ENCODE data around the gene GCH1.
"Not testable (repeated sequence)": the region's sequence is repeated elsewhere in the genome, so short reads cannot be mapped to it uniquely, and the experiment has no call there.

GCH1 gene

DNA sequence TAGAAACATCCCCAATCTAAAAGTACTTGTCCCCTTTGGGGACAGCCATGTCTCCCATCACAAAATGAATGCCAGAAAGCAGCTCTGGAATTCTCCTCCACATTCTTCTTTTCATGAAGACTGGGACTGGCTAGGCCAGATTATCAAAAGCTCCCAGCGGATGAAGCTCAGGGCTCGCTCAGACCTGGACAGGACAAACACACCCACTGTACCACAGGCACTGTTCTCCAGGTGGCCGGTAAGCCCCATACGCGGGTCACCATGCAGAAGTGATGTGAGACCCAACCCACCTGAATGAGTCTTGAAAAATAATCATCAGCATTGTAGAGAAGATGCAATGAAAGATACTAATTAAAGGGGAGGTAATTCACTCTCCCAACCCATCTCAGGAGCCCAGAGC lies 85.1 kb downstream of the GCH1 start:
- DNase-seq = no peak

DNA sequence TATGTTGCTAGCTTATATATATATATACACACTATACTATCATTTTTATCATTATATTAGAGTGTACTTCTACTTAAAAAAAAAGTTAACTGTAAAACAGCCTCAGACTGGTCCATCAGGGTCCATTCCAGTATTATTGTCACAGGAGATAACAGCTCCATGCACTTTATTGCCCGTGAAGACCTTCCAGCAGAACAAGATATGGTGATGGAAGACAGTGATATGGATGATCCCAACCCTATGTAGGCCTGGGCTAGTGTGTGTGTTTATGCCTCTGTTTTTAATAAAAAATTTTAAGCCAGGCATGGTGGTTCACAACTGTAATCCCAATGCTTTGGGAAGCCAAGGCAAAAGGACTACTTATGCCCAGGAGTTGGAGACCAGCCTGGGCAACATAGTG lies 86.2 kb downstream of the GCH1 start:
- no peak for DNase-seq

GRCh38 chr14:54815515-54815914 lies 87.1 kb downstream of the GCH1 start:
- no peak for DNase-seq

- no peak for DNase-seq
Observed at GRCh38 chr14:54815016-54815415, 87.6 kb downstream of the GCH1 start.

DNA sequence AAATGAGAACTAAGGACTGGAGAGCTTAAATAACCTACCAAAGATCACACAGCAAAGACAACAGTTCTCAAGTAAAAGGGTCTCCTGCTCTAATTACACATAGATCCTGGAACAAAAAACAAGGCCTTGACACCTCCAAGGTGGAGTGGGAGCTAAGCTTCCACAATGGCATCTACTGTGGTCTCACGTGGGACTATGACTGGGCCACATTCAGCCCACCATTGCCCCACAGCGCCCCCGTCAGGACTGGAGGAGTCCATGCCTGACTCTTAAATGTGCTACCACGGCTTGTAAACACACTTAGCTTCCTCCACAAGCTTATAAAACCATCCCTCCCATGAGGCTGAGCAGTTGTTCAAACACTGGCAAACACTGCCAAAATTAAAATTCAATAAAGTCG lies 88.5 kb downstream of the GCH1 start:
- DNase-seq = peak; percentile 33

GRCh38 chr14:54813081-54813480 lies 89.5 kb downstream of the GCH1 start:
- no peak for DNase-seq

DNA sequence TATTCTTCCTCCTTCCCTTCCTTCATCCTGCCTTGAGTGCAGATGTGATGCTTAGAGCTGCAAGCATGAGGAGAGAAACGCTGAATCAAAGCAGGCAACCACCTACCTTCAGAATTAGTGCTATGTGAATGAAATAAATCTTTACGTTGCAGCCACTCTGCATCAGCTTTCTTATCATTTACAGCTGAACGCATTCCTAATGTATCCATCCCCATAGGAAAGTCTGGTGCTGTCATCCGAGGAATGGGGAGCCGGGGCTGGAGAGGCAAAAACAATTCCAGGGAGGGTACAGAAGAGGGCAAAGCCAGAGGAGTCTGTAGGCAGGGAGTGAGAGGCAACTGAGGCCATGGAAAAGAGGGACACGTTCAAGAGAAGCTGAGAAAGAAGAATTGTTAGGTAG lies 90.0 kb downstream of the GCH1 start:
- no peak for DNase-seq

- peak; percentile 8 for DNase-seq
Observed at GRCh38 chr14:54809767-54810166, 92.9 kb downstream of the GCH1 start.

DNA sequence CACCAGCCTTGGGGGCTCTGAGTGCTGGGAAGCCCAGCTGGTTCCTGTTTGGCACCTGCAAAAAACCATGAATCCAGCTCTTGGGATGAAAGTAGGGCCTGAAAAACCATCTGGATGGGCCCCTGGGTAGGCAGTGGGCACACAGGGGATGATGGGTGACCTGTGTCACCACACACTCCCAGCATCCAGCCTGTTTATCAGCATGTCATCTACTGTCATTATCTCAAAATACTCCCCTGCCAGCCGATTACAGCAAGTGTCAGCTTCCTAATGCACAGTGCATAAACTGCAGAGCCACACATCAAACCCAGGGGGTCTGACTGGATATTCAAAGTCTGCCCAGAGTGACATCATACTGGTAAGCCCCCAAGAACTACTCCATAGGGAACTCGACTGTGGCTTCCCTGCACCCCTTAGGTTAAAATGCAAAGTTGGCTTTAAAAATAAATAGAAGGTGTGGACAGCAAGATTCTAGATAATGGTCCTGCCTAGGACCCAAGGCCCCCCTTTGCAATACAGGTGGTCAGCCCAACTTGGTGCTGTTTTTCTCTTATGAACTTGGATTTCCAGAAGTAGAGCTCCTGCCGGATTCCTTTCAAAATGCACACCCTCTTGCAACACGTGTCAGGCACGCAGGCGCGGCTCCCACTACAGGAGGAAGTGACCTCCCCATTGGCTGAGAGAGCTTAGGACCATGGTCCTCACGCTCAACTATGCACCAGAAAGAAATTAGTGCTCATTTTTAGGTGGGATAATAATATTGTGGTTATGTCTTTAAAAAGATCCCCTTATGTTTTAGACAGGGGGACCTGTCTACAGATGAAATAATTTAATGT lies 94.1 kb downstream of the GCH1 start:
- no peak for DNase-seq

DNA sequence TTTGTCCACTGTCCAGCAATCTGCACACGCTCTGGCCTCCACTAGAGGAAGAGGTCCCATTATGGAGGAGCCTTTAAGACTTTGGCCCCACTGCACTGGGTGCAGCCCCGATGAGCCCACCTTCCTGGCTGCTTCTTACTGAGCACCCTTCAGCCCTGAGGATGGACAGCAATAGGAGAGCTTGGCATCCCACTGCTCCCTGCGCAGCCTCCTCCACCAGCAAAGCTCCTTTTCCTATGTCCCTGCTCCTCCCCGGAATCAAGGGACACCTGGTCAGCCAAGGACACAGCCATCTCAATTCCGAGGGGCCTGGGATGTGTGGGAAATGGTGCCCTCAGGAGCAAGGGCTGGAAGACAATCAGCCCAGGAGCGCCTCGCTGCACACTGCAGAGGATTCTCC lies 94.7 kb downstream of the GCH1 start:
- DNase-seq = no peak

DNA sequence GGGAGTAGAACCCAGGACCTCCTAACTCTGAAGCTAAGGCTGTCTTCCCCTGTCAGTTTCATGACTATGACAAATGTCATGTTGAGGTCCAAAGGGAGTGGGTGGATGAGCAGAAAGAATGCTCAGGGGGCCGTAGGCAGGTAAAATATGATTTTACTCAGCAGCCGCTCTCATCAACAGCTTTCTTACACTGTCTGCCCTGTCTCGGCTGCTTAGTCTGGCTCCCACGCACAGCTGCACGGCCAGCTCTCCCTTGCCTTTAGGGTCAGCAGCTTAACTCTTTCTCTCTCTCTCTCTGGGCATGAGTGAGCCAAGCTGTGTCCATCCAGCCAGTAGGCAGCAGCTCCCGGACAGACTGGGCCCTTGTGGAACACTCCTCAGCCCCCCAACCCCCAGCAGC lies 95.2 kb downstream of the GCH1 start:
- no peak for DNase-seq

- no peak for DNase-seq
Observed at GRCh38 chr14:54806616-54807015, 96.0 kb downstream of the GCH1 start.

DNA sequence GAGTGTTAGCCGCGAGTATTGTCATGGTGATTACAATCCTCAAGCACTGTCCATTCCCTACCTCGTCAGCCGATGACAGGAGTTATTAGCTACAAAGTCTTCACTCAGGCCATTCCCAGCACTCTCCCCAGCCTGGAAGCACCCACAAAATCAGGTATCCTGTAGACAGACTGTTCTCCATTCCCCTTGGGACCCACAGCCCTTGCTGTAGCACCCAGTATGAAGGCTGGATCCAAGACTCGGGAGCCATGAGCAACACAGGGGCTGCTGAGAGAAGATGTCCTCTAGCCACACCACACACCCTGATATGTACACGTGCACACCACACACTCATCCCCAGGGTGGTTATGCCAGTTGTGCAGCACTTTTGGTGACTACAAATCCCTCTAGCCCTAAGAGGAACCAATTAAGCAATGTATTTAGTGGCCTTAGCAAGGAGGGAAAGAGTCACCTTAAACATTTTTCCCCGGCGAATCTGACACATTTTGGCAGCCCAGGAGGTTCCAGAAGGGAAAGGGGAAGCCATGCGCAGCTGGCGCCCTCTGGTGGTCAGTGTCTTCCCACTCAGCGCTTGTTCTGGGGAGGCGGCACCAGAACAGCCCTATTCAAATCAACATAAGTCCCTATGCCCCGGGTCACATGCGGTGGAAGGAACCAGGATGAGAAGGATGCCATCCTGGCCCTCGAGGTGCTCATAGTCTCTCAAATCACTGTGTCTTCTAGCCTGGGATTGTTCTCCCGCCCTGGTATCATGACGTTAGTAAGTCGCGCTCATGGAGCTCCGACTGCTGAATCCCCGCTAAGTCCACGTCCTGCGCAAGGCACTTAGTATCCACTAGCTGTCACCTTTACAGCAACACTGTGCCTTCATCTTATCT lies 96.9 kb downstream of the GCH1 start:
- peak; percentile 80 for DNase-seq

DNA sequence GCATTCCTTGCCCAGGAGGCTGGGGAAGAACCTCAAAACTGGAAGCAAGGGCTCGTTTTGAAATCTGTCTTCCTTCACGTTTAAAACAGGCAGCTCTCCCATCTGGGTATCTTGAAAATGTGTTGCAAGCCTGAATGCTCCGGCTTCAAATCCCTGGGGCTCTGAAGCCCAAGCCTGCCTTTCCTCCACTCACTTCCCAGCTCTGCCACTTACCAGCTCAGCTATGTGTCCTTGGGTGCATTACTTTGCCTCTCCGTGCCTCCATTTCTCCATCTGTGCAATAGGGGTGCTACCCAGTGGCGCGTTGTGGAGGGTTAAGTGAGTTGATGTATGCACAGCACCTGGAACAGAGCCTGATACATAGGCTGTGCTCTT lies 97.6 kb downstream of the GCH1 start:
- DNase-seq = no peak

DNA sequence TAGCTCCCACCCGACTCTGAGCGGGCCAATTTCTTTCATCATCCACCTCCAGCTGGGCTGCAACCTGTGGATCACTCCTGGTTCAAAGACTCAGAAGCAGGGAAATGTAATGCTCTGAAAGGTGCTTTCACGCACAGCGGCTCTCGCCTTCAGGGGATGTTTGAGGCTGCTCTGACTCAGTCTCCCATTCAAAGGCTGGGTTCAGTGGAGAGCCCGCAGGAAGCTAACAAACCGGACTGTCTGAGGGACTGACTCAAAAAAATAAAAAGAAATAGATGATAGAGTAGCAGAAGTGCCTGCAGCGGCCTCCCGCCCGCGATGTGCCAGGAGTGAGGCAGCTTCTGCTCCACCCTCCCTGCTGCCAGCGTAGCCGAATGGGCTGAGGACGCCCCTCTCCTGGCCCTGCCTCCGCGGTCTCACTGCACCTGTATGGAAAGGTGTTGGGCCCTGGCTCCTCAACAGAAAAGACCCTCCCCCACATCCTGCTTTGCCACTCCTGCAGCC lies 98.0 kb downstream of the GCH1 start:
- no peak for DNase-seq

GRCh38 chr14:54803926-54804537 lies 98.6 kb downstream of the GCH1 start:
- DNase-seq = no peak

GRCh38 chr14:54803396-54803795 lies 99.2 kb downstream of the GCH1 start:
- no peak for DNase-seq

GRCh38 chr14:54801482-54801881 lies 101.1 kb downstream of the GCH1 start:
- DNase-seq = not testable (repeated sequence)

DNA sequence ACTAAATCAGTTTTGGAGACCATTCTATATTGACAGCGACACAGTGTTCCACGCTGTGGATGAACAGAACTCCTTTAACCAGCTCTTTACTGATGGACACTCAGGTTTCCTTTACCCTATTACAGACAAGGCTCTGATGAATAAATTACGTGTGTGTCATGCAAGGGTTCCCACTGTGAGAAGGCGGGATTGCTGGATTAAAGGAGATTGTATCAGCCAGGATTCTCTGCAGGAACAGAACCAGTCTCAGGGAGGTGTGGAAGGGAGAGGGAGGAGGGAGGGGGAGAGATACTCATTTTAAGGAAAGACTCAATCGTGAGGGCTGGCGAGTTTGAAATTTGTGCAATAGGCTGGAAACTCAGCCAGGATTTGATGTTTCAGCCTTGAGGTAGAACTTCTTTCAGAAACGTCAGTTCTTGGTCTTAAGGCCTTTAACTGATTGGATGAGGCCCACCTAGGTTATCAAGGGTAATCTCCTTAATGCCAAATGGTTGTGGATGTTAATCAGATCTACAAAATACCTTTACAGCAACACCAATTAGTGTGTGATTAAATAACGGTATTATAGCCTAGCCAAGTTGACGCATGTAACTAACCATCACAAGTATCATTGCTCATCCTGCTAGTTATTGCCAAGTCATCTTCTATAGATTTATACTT lies 104.0 kb downstream of the GCH1 start:
- no peak for DNase-seq

GRCh38 chr14:54797986-54798385 lies 104.6 kb downstream of the GCH1 start:
- DNase-seq = no peak

GRCh38 chr14:54797556-54797955 lies 105.1 kb downstream of the GCH1 start:
- no peak for DNase-seq

DNA sequence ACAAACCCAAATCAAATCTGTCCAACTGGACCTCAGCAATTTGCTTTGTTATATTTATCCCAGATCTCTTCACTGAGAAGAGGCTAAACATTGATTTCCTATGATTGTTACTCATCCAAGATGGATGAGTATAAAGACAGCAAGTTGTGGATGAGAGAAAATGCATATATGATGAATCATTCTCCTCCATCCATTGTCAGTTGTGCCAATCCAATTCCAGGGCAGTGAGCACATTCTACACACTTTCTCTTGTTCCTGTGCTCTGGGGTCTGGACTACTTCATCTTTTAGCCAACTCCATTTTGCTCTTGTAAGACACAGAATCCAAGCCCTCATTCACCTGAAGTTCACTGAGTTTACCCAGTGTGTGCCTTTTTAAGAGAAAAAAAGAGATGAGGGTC lies 105.7 kb downstream of the GCH1 start:
- no peak for DNase-seq

DNA sequence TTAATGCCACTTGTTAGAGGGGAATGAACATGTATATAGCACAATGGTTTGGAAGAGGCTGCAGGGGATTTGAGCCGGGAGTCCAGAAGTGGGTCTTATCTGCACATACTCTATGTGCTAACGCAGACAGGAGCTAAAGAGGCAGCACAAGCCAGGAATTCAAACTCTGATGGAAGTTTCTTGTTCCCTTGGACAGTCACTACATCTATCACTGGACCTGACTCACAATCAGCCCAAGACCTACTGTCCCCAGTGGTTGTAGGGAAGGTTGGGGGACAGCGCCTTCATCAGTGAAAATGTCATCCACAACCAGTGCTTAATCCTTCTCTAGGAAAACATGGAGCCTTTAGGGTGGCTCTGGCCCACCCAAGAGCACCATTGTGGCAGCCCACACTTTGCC lies 107.8 kb downstream of the GCH1 start:
- no peak for DNase-seq

Measured in activated CD4-positive, alpha-beta T cell treated with anti-CD3 and anti-CD28 coated beads, Interleukin-10, Interleukin-2, amounts not matched to agents 100 ng/mL and 50 ng/mL, durations not matched to agents 16 hours and 8 hours (primary cell).